SJCRH30 (cell line): ENCODE results near the gene RAPGEF3. TPM values are rescaled to one million over a fixed set of nuclear protein-coding genes. Genes with fewer than 3 reads are reported as not detected.

ENCODE experiments used
- DNase-seq, 2 experiments: peaks; one replicate each; pipeline ENCODE4 v3.0.0-alpha.2; 2015 to 2020
- H3K27ac ChIP-seq: fragments of 250-450 bp; sonication (Bioruptor Pico); 2 replicates; pipeline ENCODE4 v1.5.1; 2020; ENCODE audit warnings: mild to moderate bottlenecking, moderate library complexity
- H3K27me3 ChIP-seq: fragments of 250-450 bp; sonication (Bioruptor Pico); 2 replicates; pipeline ENCODE4 v1.5.1; 2020; ENCODE audit warnings: mild to moderate bottlenecking, moderate library complexity
- H3K36me3 ChIP-seq: fragments of 250-450 bp; sonication (Bioruptor Pico); 2 replicates; pipeline ENCODE4 v1.5.1; 2020; ENCODE audit warnings: mild to moderate bottlenecking, moderate library complexity
- H3K4me1 ChIP-seq: fragments of 250-450 bp; sonication (Bioruptor Pico); 2 replicates; pipeline ENCODE4 v1.5.1; 2020; ENCODE audit warnings: mild to moderate bottlenecking, moderate library complexity
- H3K4me3 ChIP-seq: fragments of 250-450 bp; sonication (Bioruptor Pico); 2 replicates; pipeline ENCODE4 v1.5.1; 2020; ENCODE audit warnings: mild to moderate bottlenecking, moderate library complexity
- H3K9me3 ChIP-seq: fragments of 250-450 bp; sonication (Bioruptor Pico); replicated peaks from 2 replicates; pipeline ENCODE4 v1.5.1; 2020; ENCODE audit warnings: mild to moderate bottlenecking, moderate library complexity
- total RNA-seq: library from RNA; depleted of rRNA; stranded (reverse); fragments of >200 nt; shearing (Covaris generic); gene quantifications from 2 replicates; pipeline ENCODE4 v1.2.3, GENCODE V29; 2014

RAPGEF3 gene
- total RNA-seq, 1 experiment from 2014 or later: 0.49 TPM

DNA sequence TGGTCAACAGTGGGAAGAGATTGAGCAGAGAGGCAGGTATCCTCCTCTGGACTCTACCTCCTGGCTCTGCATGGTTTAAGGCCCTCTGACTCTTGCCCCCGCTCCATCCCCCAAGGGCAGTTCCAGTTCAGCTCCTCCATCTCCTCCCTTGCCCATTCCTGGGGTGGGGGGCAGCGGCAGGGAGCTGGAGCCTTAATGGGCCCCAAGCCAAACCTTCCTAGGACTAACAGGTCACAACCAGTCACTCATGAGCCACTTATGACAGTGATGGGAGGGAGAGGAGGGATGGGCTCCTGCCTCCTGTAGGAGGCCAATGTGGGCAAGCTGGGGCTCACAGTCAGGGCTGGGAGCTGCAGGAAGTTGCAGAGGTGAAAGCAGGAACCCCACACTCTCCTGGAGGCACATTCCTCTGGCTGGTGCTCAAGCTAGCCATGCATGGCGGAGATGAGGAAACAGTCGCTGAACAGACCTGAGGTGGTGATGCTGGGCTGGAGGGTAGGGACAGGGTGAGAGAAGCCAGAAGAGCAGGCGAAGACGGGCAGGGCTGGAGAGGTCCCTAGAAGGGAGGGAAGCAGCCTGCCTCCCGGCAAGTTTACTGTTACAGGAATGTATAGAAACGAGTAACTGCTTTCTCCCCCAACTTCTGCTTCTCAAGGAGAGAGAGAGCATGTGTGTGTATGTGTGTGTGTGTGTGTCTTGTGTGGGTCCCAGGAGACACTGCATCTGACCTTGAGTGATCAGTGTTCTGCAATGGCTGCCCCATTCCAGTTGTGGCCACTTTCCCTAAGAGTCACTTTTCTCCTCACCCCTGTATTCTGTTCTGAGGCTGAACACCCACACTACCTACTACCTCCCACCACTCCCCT lies 5.0 kb upstream of the RAPGEF3 start:
- Histone ChIP-seq H3K9me3 (no peaks in the 10 kb centered on the region), H3K27ac (no peak overlapping the region), H3K4me1 (peaks cover 13% of the 10 kb centered on the region), H3K27me3 (peaks cover 4% of the 10 kb centered on the region; the same call in 1 of the 2 replicates), H3K36me3 (no peaks in the 10 kb centered on the region), H3K4me3 (no peak overlapping the region)
- no peak for DNase-seq

DNA sequence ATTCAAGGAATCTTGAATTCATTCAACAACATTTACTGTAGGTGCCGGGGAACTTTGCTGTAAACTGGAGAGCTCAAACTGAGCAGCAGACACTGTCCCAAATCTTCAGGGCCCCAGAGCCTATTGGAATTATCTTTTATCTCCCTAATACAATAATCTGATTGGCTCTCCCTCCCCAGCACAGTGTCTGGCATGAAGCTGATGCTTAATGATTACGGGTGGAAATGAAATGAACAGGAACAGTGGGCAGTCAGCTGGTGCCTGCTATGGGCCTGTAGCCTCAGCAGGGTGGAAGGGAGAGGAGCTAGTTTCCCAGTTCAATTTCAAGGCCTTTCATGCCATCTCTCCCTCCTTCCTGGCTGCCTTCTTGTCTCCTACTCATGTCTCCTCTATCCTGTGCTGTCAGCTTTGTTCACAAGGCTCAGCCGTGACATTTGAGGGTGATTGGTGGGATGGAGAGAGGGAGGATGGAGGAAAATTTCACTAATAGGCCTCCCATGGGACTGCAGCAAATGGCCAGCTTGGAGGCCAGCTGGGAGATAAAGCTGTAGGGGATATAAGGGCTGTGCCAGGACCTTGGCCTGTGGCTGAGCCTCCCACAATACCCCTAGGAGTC lies 4.3 kb upstream of the RAPGEF3 start:
- no peak for DNase-seq
- Histone ChIP-seq H3K4me3 (no peak overlapping the region), H3K9me3 (no peaks in the 10 kb centered on the region), H3K27me3 (peaks cover 4% of the 10 kb centered on the region; the same call in 1 of the 2 replicates), H3K36me3 (no peaks in the 10 kb centered on the region), H3K4me1 (peaks cover 8% of the 10 kb centered on the region), H3K27ac (no peak overlapping the region)

DNA sequence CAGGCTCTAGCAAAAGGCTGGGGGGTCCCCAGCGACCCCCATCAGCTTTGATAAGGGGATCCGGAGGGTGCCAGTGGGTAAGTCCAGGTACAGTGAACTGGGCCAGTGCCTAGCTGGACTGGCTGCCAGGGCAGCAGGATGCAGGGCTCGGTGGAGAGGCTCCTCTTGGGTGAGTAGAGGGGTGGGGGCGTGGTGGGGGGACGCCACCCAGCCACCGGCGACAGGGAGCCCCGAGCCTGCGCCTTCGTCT lies 171 bp downstream of the RAPGEF3 start:
- Histone ChIP-seq H3K36me3 (no peaks in the 10 kb centered on the region), H3K27ac (no peak overlapping the region), H3K27me3 (peaks cover 4% of the 10 kb centered on the region; the same call in 1 of the 2 replicates), H3K4me1 (peaks cover 12% of the 10 kb centered on the region), H3K9me3 (no peaks in the 10 kb centered on the region), H3K4me3 (peak overlapping the region; percentile 63)
- DNase-seq: no peak

DNA sequence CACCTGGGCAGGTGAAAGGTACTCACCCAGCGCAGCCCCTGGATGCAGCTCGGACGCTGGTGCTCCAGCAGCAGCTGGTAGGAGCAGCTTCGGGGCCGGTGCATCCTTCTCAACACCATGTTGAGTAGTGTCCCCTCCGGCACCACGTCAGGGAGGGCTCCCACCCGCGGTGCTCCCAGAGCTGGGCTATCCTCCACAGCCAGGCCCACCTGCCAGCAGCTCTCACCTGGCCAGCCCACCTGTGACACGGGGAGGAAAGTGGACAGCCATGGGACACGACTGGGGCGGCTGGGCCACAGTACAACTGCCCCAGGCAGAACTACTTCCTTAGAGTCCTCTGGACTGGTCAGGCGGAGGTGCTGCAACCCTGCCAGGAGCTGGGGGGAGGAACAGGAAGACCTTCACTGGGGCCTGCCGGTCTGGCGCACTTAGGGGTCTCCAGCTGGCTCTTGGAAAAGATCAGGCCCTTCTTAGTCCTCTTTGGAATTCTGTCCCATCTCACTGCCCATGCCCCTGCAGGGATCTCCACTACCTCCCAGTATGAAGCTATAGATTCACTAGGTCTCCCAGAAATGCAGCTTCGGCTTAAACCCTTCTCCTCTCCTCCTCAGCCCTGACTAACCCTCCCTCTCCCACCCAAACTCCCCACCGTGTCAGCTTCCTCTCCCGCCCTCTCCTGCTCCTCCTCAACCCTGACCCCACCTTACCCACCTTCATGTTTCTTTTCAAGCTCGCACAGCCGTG lies 668 bp downstream of the RAPGEF3 start:
- Histone ChIP-seq H3K4me1 (peaks cover 16% of the 10 kb centered on the region), H3K27ac (no peak overlapping the region), H3K9me3 (no peaks in the 10 kb centered on the region), H3K36me3 (no peaks in the 10 kb centered on the region), H3K4me3 (peak overlapping the region; percentile 63), H3K27me3 (peaks cover 4% of the 10 kb centered on the region; the same call in 1 of the 2 replicates)
- DNase-seq: no peak

DNA sequence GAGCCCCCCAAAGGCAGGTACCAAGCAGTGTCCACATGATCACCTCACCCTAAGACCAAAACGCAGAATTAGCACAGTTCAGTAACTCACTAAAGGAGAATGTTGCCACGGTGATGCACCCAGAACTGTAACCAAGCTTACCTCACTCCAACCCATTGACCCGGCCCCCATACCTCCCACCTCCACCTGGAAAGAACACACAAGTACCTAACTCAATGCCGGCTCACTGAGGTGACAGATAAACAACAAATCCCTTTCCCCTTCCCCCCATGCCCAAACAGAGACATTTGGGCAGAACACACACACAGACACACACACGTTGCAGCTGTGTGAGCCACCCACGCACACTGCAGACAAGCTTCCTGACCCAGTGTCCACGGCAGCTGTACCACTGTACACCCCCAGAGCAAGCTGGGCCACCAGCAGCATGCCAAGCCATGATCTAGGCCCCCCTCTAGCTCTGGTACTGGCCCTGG lies 1.3 kb downstream of the RAPGEF3 start:
- no peak for DNase-seq
- Histone ChIP-seq H3K27me3 (peaks cover 4% of the 10 kb centered on the region; the same call in 1 of the 2 replicates), H3K4me3 (no peak overlapping the region), H3K27ac (no peak overlapping the region), H3K4me1 (peaks cover 16% of the 10 kb centered on the region), H3K9me3 (no peaks in the 10 kb centered on the region), H3K36me3 (no peaks in the 10 kb centered on the region)

DNA sequence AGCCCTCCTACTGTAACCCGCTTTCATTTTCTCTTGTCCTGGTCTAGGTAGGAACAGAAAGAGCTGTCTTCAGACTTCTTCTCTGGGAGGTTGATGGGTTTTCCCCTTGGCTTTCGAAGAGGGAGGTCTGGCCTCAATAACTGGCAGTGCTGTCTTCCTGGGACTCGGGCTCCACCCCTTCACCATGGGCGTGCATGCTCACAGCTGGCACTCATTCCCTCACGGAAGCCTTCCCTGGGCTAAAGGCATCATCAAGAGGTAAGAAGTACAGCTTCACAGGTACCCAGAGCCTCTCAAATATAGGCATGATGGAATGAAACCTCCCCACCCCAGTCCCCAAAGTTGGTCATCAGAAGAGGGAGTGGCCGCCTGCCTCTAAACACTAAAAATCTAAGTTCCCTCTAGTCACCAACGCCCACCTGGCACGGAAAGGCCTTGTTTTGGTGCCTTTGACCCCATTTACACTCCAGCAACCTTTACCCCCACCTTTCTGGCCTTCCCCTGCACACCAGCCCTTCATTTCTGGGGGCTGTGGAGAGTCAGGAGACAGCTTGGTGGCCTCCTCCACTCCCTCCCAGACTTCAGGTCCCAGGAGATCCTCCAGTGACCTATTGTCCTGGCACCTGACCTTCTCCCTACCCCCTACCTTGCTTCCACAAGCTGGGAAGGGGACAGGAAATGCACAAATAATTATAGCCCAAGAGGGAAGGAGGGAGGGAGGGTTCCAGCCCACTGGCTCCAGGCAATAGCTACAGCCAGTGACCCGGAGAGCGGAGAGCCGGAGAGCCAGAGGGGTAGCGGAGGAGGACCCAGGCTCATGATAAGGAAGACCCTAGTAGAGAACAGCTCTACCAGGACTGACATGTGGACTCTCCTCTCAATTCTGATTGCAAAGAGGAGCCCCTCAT lies 2.8 kb downstream of the RAPGEF3 start:
- Histone ChIP-seq H3K27ac (no peak overlapping the region), H3K9me3 (no peaks in the 10 kb centered on the region), H3K36me3 (no peaks in the 10 kb centered on the region), H3K27me3 (peaks cover 7% of the 10 kb centered on the region; the same call in 1 of the 2 replicates), H3K4me1 (peaks cover 27% of the 10 kb centered on the region), H3K4me3 (no peak overlapping the region)
- DNase-seq: no peak

DNA sequence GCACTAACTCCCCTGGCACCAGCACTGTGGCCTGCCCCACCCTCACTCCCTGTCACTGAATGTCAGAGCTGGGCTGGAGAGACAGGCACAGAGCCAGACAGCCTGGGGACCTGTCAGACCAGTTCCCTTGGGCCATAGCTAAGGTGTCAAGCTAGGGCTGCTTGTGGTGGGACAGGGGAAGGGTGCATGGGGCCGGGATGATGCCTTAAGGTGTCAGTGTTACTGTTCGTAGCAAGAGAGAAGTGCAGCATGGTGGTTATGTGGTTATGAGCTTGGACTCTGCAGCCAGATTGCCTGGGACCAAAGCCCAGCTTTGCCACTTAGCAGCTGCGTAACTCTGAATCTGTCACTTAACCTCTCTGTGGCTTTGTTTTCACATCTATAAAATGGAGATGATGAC lies 3.8 kb downstream of the RAPGEF3 start:
- DNase-seq: no peak
- Histone ChIP-seq H3K36me3 (no peaks in the 10 kb centered on the region), H3K27me3 (0 out of 2 replicates have a peak, but pooled peaks cover 4% of the 10 kb centered on the region), H3K27ac (no peak overlapping the region), H3K9me3 (no peaks in the 10 kb centered on the region), H3K4me1 (peaks cover 28% of the 10 kb centered on the region), H3K4me3 (no peak overlapping the region)

DNA sequence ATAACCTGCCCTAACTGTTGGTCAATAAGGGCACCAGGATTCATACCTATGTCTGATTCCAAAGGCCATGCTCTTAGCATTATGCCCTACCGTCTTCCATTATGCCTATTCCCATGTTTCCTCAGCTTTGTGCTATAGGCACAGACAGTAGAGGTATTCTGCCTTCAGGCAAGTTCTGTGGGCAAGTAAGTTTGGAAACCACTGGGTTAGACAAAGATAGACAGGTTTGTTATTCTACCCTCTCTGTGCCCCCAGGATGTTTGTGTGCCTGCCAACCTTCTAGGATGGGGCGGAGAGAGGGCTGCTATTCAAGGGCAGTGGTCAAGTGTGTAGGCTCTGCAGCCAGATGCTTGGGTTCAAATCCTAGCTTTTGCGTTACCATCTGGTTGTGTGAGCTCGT lies 4.6 kb downstream of the RAPGEF3 start:
- Histone ChIP-seq H3K9me3 (no peaks in the 10 kb centered on the region), H3K4me1 (peaks cover 28% of the 10 kb centered on the region), H3K27ac (no peak overlapping the region), H3K36me3 (no peaks in the 10 kb centered on the region), H3K4me3 (no peak overlapping the region), H3K27me3 (0 out of 2 replicates have a peak, but pooled peaks cover 4% of the 10 kb centered on the region)
- no peak for DNase-seq

DNA sequence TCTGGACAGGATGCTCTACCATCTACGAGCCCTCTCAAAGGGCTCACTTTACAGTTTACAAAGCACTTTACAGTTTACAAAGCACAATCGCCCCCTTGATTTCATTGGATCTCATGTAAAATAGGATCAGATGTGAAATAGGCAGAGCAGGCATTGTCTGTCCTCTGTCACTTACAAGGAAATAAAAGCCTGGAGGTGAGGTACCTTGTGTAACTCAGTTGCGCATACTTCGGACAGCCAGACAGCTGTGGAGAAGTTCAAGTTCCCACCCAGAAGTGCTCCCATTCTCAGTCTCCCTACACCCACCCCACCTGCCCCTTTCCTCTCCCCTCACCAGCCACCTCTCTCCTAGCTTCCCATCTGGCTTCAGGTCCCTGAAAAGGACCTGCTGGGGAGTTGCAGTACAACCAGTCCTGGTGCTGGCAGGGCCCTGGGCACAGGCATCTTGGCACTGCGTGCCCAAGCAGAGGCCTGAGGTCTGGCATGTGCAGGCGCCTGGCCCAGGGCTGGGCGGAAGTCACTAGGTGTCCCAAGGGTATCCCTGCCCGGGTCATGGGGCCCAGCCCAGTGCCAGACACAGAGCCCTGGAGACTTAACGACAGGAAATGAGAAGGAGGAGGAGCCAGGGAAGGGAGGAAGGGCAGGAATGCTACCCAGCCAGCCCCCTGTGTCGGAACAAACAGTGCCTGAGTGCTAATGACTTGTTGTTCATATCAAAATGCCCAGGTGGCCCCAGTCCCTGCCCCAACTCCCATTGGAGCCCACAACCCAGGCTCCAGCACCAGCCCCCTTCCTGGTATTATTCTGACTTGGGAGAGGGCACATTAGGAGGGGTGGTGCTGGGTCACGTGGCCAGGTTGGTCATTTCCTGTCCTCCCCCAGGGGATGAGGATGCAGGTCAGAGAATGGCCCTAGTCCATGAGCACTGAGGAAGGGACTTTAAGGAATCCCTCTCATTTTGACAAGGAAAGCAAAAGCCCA lies 5.4 kb downstream of the RAPGEF3 start:
- peak in 1 of 2 experiments; percentile 43 for DNase-seq
- peaks cover 26% of the 10 kb centered on the region for H3K4me1 ChIP-seq
- no peaks in the 10 kb centered on the region for H3K36me3 ChIP-seq
- H3K27me3 ChIP-seq: 0 out of 2 replicates have a peak, but pooled peaks cover 4% of the 10 kb centered on the region
- H3K27ac ChIP-seq: no peak overlapping the region
- no peak overlapping the region for H3K4me3 ChIP-seq
- H3K9me3 ChIP-seq: no peaks in the 10 kb centered on the region

DNA sequence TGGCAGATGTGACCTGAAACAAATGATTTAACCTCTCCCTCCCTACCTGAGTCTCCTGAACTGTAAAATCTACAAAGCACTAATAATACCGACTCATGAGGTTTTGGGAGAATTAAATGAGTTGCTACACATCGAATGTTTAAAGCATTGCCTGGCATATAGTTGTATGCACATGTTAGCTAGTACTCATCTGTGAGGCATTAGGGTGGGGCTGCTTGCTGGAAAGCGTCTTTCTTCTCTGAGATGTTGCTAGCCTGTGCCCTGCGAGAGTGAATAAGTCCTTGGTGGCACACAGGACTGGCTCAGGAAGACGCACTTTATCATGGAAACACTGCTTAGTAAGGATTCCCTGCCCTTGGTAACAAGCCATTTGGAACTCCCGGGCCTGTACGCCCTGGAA lies 6.1 kb downstream of the RAPGEF3 start:
- no peaks in the 10 kb centered on the region for H3K36me3 ChIP-seq

DNA sequence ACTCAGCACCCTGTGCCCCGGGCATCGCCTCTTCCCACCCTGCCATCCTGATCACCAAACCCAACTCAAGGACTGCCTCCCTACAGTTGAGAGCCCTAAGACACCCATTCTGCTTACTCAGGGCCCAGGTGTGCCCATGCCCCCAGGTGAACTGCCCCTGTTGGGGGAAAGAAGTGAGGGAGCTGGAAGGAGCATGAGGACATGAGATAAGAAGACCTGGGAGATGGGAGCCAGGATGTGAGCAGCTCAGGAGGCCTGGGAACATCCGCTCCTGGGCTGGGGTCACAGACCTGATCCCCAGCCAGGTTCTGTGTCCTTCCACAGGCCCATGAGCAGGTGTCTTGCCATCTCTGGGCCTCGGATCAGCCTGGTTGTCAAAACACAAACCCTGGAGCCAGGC lies 6.6 kb downstream of the RAPGEF3 start:
- H3K4me3 ChIP-seq: no peak overlapping the region
- DNase-seq: no peak
- H3K27ac ChIP-seq: no peak overlapping the region
- H3K4me1 ChIP-seq: peaks cover 26% of the 10 kb centered on the region
- H3K36me3 ChIP-seq: no peaks in the 10 kb centered on the region
- peaks cover 4% of the 10 kb centered on the region; the same call in 1 of the 2 replicates for H3K27me3 ChIP-seq
- H3K9me3 ChIP-seq: no peaks in the 10 kb centered on the region

More for the DNA sequence above, 6.1 kb downstream of the RAPGEF3 start:
- Histone ChIP-seq H3K4me3 (no peak overlapping the region), H3K9me3 (no peaks in the 10 kb centered on the region), H3K4me1 (peaks cover 26% of the 10 kb centered on the region), H3K27me3 (0 out of 2 replicates have a peak, but pooled peaks cover 4% of the 10 kb centered on the region), H3K27ac (no peak overlapping the region)
- no peak for DNase-seq

DNA sequence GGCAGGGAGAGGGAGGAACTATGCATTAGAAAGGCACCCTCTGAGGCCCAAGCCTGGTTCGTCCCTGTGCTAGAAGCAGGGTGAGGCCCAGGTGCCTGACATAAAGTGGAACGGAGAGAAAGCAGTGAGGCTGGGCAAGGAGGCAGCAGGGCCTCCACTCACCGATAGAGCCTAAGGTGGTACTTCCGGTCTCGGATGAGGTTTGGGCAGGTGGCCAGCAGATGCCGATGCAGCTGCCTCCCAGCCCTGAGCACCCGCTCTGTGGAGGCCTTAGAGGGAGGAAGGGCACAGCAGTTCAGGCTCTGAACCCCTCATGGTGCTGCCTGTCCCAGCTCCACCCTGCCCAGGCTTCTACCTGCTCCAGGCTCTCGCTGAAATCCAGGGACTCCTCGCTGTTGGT lies 7.1 kb downstream of the RAPGEF3 start:
- Histone ChIP-seq H3K27ac (no peak overlapping the region), H3K36me3 (no peaks in the 10 kb centered on the region), H3K4me3 (no peak overlapping the region), H3K9me3 (no peaks in the 10 kb centered on the region), H3K27me3 (peaks cover 4% of the 10 kb centered on the region; the same call in 1 of the 2 replicates), H3K4me1 (peaks cover 26% of the 10 kb centered on the region)
- peak; percentile 62 to 64 for DNase-seq

DNA sequence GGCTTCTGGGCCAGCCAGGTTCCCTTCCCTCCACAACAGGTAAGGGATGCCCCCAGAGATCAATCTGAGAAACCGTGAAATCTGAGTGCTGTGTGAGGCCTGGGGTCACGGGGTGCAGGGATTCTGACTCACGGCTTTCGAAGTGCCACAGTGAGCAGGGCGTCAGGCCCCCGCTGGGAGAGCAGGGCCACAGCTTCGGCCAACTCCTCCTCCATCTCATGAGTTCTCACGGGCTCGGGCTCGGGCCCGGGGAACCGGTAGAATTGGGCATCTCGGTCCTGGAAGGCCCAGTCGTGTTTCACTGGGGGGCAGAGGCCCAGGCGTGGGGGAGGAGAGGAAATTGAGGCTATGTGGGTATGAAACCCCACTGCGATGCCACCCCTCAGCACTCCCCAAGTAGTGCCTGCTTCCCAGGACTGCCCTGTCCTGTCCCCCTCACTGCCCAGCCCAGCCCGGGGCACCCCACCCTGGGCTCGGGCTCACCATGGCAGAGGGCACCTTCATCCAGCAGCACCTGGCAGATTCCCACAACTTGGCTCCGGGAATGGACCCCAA lies 7.7 kb downstream of the RAPGEF3 start:
- Histone ChIP-seq H3K4me3 (no peak overlapping the region), H3K36me3 (no peaks in the 10 kb centered on the region), H3K27me3 (peaks cover 7% of the 10 kb centered on the region; the same call in 1 of the 2 replicates), H3K4me1 (peaks cover 26% of the 10 kb centered on the region), H3K27ac (no peak overlapping the region), H3K9me3 (no peaks in the 10 kb centered on the region)
- no peak for DNase-seq
